AG09319 (cell line): ENCODE measurements around the gene CDH13.

Source experiments
- DNase-seq: peaks from one replicate; pipeline ENCODE4 v3.0.0-alpha.2; 2010; ENCODE audit warnings: low read depth; ENCODE audit errors: extremely low read depth
- CTCF ChIP-seq: IDR thresholded peaks from 2 replicates; pipeline ENCODE4 v1.5.1; 2011; ENCODE audit warnings: low read depth, mild to moderate bottlenecking, inconsistent platforms, low read length, moderate library complexity

CDH13 gene

GRCh38 chr16:83160287-83161020, 533.7 kb downstream of the CDH13 start:
- no peak for TF ChIP-seq CTCF
- DNase-seq = no peak

GRCh38 chr16:83162791-83163190, 536.0 kb downstream of the CDH13 start:
- no peak for TF ChIP-seq CTCF
- no peak for DNase-seq

GRCh38 chr16:83164816-83165215, 538.0 kb downstream of the CDH13 start:
- TF ChIP-seq CTCF = no peak
- DNase-seq = no peak

- TF ChIP-seq CTCF = no peak
- no peak for DNase-seq
These were observed 544.6 kb downstream of the CDH13 start for GRCh38 chr16:83171396-83171795.

GRCh38 chr16:83174671-83175070, 547.9 kb downstream of the CDH13 start:
- TF ChIP-seq CTCF = no peak

GRCh38 chr16:83176802-83177201, 550.0 kb downstream of the CDH13 start:
- no peak for DNase-seq
- no peak for TF ChIP-seq CTCF

More at GRCh38 chr16:83174671-83175070, 547.9 kb downstream of the CDH13 start:
- DNase-seq = no peak

GRCh38 chr16:83185902-83186301, 559.1 kb downstream of the CDH13 start:
- TF ChIP-seq CTCF = no peak
- DNase-seq = no peak
